Mesodermal cell (in vitro differentiated cells): ENCODE data around the gene PAGE4.

Source experiments
- H3K27ac ChIP-seq: 2 replicates; pipeline ENCODE4 v1.7.0; 2013; ENCODE audit warnings: mild to moderate bottlenecking, low read depth, low read length, moderate library complexity; ENCODE audit not compliant: severe bottlenecking
- H3K36me3 ChIP-seq: 2 replicates; pipeline ENCODE4 v1.7.1; 2013; ENCODE audit warnings: mild to moderate bottlenecking, low read length, moderate library complexity; ENCODE audit not compliant: control insufficient read depth, insufficient read depth
- H3K4me1 ChIP-seq: one replicate; pipeline ENCODE4 v1.7.1; 2013; ENCODE audit warnings: mild to moderate bottlenecking, low read length; ENCODE audit not compliant: insufficient read depth, control insufficient read depth, poor library complexity, severe bottlenecking
- H3K4me3 ChIP-seq: 2 replicates; pipeline ENCODE4 v1.7.0; 2013; ENCODE audit warnings: low read length, control low read depth, mild to moderate bottlenecking; ENCODE audit not compliant: insufficient read depth, poor library complexity, severe bottlenecking; ENCODE audit errors: extremely low read depth
- H3K9me3 ChIP-seq: 2 replicates; pipeline ENCODE4 v1.7.1; 2013; ENCODE audit warnings: mild to moderate bottlenecking, low read length, moderate library complexity; ENCODE audit not compliant: control insufficient read depth
- WGBS, 2 experiments: methylation state at CpG; one replicate each; pipeline ENCODE4 v1.1.5; 2013; ENCODE audit warnings: missing lambda C conversion rate in 2 of 2; ENCODE audit not compliant: insufficient coverage in 2 of 2; 5-methylcytosine and 5-hydroxymethylcytosine counted together

The PAGE4 gene

GRCh38 chrX:49844611-49845010 is 15.5 kb downstream of the PAGE4 start:
- Histone ChIP-seq H3K4me3 (no peak overlapping the region), H3K4me1 (peaks cover 4% of the 10 kb centered on the region), H3K27ac (no peak overlapping the region), H3K36me3 (no peaks in the 10 kb centered on the region), H3K9me3 (no peaks in the 10 kb centered on the region)
- 80% methylated on average over 5 of the region's 8 CpGs; no CpG with 5 or more reads in 1 of the 2 experiments for WGBS, 2 experiments

DNA sequence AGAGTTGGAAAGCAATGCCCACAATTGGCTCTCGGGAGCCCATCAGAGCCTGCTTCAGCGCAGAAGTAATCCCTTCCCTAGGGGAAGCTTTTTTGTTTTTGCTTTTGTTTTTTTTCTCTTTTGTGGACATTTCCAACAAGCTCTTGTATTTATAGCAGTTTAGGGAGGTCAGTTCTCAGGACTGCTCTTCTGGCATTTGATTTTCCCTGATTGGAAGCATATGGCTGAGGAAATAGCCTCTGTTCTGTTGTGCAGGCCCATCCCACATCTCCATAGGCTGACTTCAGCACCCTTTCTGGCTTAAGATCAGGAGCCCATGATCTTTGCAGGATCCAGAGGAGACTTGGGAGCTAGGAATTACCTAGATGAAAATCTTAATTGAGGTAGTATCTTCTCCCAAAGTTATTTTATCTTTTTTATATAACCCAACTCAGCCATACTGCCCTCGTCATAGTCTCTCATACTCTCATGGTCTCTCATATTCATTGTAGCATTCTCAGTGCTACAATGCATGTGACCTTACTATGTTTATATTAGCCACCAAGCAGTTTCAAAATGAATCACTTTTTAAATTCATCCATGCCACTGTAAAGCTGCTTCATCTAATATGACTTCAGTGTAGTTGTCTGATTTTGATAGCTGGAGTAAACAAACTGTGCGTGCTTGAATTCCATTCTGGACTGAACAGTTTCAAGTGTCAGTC is 16.7 kb downstream of the PAGE4 start:
- peaks cover 4% of the 10 kb centered on the region for H3K4me1 ChIP-seq
- H3K9me3 ChIP-seq, result no peaks in the 10 kb centered on the region
- 95 to 100% methylated on average over 1 to 2 of the region's 4 CpGs for WGBS, 2 experiments
- H3K27ac ChIP-seq, result no peak overlapping the region
- H3K4me3 ChIP-seq, result no peak overlapping the region
- H3K36me3 ChIP-seq, result no peaks in the 10 kb centered on the region

- Histone ChIP-seq H3K4me1 (no peaks in the 10 kb centered on the region), H3K9me3 (no peaks in the 10 kb centered on the region), H3K4me3 (no peak overlapping the region), H3K36me3 (no peaks in the 10 kb centered on the region), H3K27ac (no peak overlapping the region)
- WGBS, 2 experiments, result no CpG with 5 or more reads among the region's 1 CpG
These were observed 17.4 kb downstream of the PAGE4 start for GRCh38 chrX:49846522-49846921.

GRCh38 chrX:49848275-49848674 is 19.2 kb downstream of the PAGE4 start:
- Histone ChIP-seq H3K27ac (no peak overlapping the region), H3K36me3 (no peaks in the 10 kb centered on the region), H3K9me3 (no peaks in the 10 kb centered on the region), H3K4me3 (no peak overlapping the region), H3K4me1 (no peaks in the 10 kb centered on the region)
- 43% methylated on average over 1 of the region's 3 CpGs; no CpG with 5 or more reads in 1 of the 2 experiments for WGBS, 2 experiments

DNA sequence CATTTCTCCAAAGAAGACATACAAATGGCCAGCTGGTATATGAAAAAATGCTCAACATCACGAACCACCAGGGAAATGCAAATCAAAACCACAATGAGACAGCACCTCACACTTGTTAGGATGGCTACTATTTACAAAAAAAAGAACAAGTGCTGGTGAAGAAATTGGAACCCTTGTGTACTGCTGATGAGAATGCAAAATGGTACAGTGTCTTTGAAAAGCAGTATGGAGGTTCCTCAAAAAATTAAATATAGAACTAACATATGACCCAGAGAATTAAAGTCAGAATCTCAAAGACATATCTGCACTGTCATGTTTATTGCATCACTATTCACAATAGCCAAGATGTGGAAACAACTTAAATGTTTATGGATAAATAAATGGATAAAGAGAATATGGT is 20.9 kb downstream of the PAGE4 start:
- no peaks in the 10 kb centered on the region for H3K4me1 ChIP-seq
- H3K36me3 ChIP-seq, result no peaks in the 10 kb centered on the region
- WGBS, 2 experiments, result no CpG with 5 or more reads among the region's 1 CpG
- no peak overlapping the region for H3K27ac ChIP-seq
- H3K4me3 ChIP-seq, result no peak overlapping the region
- no peaks in the 10 kb centered on the region for H3K9me3 ChIP-seq

- no peak overlapping the region for H3K4me3 ChIP-seq
- H3K9me3 ChIP-seq, result no peaks in the 10 kb centered on the region
- WGBS, 2 experiments, result 88 to 94% methylated on average over 1 to 4 of the region's 6 CpGs
- H3K4me1 ChIP-seq, result no peaks in the 10 kb centered on the region
- no peaks in the 10 kb centered on the region for H3K36me3 ChIP-seq
- H3K27ac ChIP-seq, result no peak overlapping the region
These were observed 24.6 kb downstream of the PAGE4 start for GRCh38 chrX:49853661-49854060.

DNA sequence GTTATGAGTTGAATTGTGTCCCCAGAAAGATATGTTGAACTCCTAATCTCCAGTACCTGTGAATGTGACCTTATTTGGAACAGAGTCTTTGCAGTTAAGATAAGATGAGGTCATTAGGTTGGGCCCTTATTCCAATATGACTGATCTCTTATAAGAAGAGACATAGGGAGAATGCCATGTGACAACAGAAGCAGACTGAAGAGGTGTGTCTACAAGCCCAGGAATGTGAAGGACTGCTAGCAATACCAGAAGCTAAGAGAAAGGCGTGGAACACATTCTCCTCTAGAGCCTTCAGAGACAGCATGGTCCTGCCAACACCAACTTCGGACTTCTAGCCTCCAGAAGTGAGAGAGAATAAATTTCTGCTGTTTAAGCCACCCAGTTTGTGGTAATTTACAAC is 27.7 kb downstream of the PAGE4 start:
- no peak overlapping the region for H3K4me3 ChIP-seq
- H3K27ac ChIP-seq, result no peak overlapping the region
- H3K4me1 ChIP-seq, result no peaks in the 10 kb centered on the region
- no peaks in the 10 kb centered on the region for H3K36me3 ChIP-seq
- WGBS, 2 experiments, result no CpG with 5 or more reads among the region's 2 CpGs
- no peaks in the 10 kb centered on the region for H3K9me3 ChIP-seq

DNA sequence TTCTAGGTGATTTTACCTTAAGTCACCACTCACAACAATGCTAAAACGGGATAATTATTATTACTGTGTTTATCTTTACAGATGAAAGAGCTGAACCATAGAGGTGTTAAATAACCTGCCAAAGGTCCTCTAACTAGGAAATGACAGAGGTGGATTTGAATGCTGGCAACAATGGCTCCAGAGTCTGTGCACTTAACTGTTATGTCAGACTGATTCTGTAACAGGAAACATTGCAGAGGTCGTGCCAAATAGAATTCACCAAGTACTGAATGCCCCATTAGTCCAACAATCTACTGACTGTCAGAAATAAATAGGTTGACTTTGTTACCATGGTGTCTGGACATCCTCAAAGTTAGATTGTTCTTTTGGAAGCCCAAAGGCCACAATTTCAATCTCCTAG is 29.2 kb downstream of the PAGE4 start:
- WGBS, 2 experiments, result no CpG with 5 or more reads among the region's 2 CpGs

GRCh38 chrX:49859491-49859890 is 30.4 kb downstream of the PAGE4 start:
- Histone ChIP-seq H3K36me3 (no peaks in the 10 kb centered on the region), H3K27ac (no peak overlapping the region)
- WGBS, 2 experiments, result no CpG with 5 or more reads among the region's 1 CpG

More for the DNA sequence above, 29.2 kb downstream of the PAGE4 start:
- Histone ChIP-seq H3K36me3 (no peaks in the 10 kb centered on the region), H3K4me3 (no peak overlapping the region), H3K27ac (no peak overlapping the region), H3K9me3 (no peaks in the 10 kb centered on the region), H3K4me1 (no peaks in the 10 kb centered on the region)

DNA sequence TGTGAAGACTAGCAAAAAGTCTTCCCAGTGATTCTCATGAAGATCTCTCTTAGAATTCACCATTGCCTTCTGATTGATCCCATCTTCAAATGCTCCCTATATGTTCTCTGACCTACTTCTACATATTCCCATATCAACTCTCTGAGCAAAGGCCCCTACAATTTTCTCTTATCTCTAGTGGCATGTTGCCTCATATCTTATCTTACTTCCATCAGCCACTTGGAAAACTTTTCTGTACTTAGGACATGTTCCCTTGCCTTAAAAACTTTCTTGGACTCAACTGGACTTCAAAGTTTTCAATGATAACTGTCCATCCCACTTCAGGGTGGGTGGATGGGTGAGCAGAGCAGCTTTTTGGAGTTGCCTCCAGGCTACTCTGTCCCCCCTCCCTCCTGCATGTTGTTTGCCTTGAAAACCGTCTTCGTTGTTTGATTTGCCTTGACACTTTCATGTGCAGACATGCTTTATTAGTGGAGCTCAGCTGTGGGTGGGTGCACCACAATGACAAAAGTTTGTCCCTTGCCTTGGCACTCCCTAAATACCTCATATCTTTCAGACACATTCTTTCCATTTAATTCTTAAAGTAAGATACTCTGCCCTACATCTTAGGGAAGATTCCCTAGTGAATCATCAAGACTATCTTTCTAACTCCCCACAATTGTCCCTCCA is 31.9 kb downstream of the PAGE4 start:
- no peak overlapping the region for H3K4me3 ChIP-seq
- H3K4me1 ChIP-seq, result no peaks in the 10 kb centered on the region
- no peaks in the 10 kb centered on the region for H3K9me3 ChIP-seq
- H3K27ac ChIP-seq, result no peak overlapping the region
- no peaks in the 10 kb centered on the region for H3K36me3 ChIP-seq
- WGBS, 2 experiments, result 90% methylated on average over 2 of the region's 2 CpGs; no CpG with 5 or more reads in 1 of the 2 experiments

More at GRCh38 chrX:49859491-49859890, 30.4 kb downstream of the PAGE4 start:
- Histone ChIP-seq H3K4me1 (no peaks in the 10 kb centered on the region), H3K9me3 (no peaks in the 10 kb centered on the region), H3K4me3 (no peak overlapping the region)

GRCh38 chrX:49862093-49862492 is 33.0 kb downstream of the PAGE4 start:
- Histone ChIP-seq H3K4me3 (no peak overlapping the region), H3K27ac (no peak overlapping the region)

More at GRCh38 chrX:49862093-49862492, 33.0 kb downstream of the PAGE4 start:
- Histone ChIP-seq H3K9me3 (no peaks in the 10 kb centered on the region), H3K4me1 (no peaks in the 10 kb centered on the region), H3K36me3 (no peaks in the 10 kb centered on the region)
